GM12878 (cell line): ENCODE data around the gene PIEZO2. TPM values are rescaled to one million over a fixed set of nuclear protein-coding genes. Genes with fewer than 3 reads are reported as not detected.

Experiments
- ASH2L ChIP-seq: fragments of 300-600, 200-600 bp; sonication (generic); IDR thresholded peaks from 2 replicates; pipeline ENCODE4 v1.6.1; 2017; ENCODE audit warnings: low read depth, mild to moderate bottlenecking, borderline replicate concordance
- ATF7 ChIP-seq: fragments of 450-650 bp; IDR thresholded peaks from 2 replicates; pipeline ENCODE4 v1.6.1; 2016; ENCODE audit warnings: low read depth, mild to moderate bottlenecking
- BCL11A ChIP-seq: IDR thresholded peaks from 2 replicates; pipeline ENCODE4 v1.6.1; 2011; ENCODE audit warnings: low read depth, low read length
- BCLAF1 ChIP-seq: fragments of 450-650 bp; IDR thresholded peaks from 2 replicates; pipeline ENCODE4 v1.6.1; 2017; ENCODE audit warnings: antibody characterized with exemption, mild to moderate bottlenecking, moderate library complexity
- CBX3 ChIP-seq: fragments of 200-600 bp; sonication (generic); IDR thresholded peaks from 2 replicates; pipeline ENCODE4 v1.6.1; 2016; ENCODE audit warnings: low read depth, borderline replicate concordance
- CHD4 ChIP-seq: fragments of 200-600 bp; sonication (generic); IDR thresholded peaks from 2 replicates; pipeline ENCODE4 v1.6.1; 2016; ENCODE audit warnings: mild to moderate bottlenecking
- CUX1 ChIP-seq: IDR thresholded peaks from 2 replicates; pipeline ENCODE4 v1.6.1; 2012; ENCODE audit warnings: improper control_type of control experiment, low read depth, low read length; ENCODE audit not compliant: insufficient replicate concordance
- DPF2 ChIP-seq: fragments of 450-650 bp; IDR thresholded peaks from 2 replicates; pipeline ENCODE4 v1.6.1; 2017; ENCODE audit warnings: mild to moderate bottlenecking
- GABPA ChIP-seq: IDR thresholded peaks from 2 replicates; pipeline ENCODE4 v1.6.1; 2014; ENCODE audit warnings: antibody characterized with exemption, low read depth, mild to moderate bottlenecking, inconsistent platforms
- LARP7 ChIP-seq: fragments of 450-650 bp; IDR thresholded peaks from 2 replicates; pipeline ENCODE4 v1.6.1; 2017; ENCODE audit warnings: mild to moderate bottlenecking
- MLLT1 ChIP-seq: fragments of 450-650 bp; IDR thresholded peaks from 2 replicates; pipeline ENCODE4 v1.6.1; 2016; ENCODE audit warnings: mild to moderate bottlenecking
- MTA2 ChIP-seq: fragments of 450-650 bp; IDR thresholded peaks from 2 replicates; pipeline ENCODE4 v1.6.1; 2016; ENCODE audit warnings: low read depth, mild to moderate bottlenecking, moderate library complexity
- NR2C1 ChIP-seq: fragments of 450-650 bp; IDR thresholded peaks from 2 replicates; pipeline ENCODE4 v1.6.1; 2017; ENCODE audit warnings: antibody characterized with exemption, mild to moderate bottlenecking, moderate library complexity
- NRF1 ChIP-seq: conservative IDR thresholded peaks from 2 replicates; pipeline ENCODE4 v1.6.1; 2011; ENCODE audit warnings: mild to moderate bottlenecking, low read depth, low read length, improper control_type of control experiment
- PML ChIP-seq: IDR thresholded peaks from 2 replicates; pipeline ENCODE4 v1.6.1; 2012; ENCODE audit warnings: low read length, inconsistent platforms
- RAD51 ChIP-seq: fragments of 450-650 bp; IDR thresholded peaks from 2 replicates; pipeline ENCODE4 v1.6.1; 2016; ENCODE audit warnings: moderate library complexity, mild to moderate bottlenecking, inconsistent platforms
- TBL1XR1 ChIP-seq: IDR thresholded peaks from 2 replicates; pipeline ENCODE4 v1.6.1; 2012; ENCODE audit warnings: low read depth, low read length, improper control_type of control experiment
- ZBTB4 ChIP-seq: fragments of 450-650 bp; formaldehyde crosslinking; IDR thresholded peaks from 2 replicates; pipeline ENCODE4 v1.4.0; 2022; ENCODE audit warnings: mild to moderate bottlenecking, moderate library complexity
- polyA plus RNA-seq, 11 experiments: library from polyadenylated mRNA; depleted of rRNA in 4 of 11; unstranded in 6 of 11; stranded (reverse) in 5 of 11; fragments of >200 nt; fragmentation: Nextera tagmentation in 4 of 11; fragmentation: Illumina TruSeq in 1 of 11; extraction: Ambion mirVana in 4 of 11; extraction: Trizol in 1 of 11; gene quantifications; 1 replicate in 1 of 11; 2 replicates in 10 of 11; pipeline versions ENCODE4 v1.2.1 to v1.2.3, GENCODE V29; 2011 to 2016; ENCODE audit warnings: inconsistent platforms in 2 of 11, missing spikeins in 2 of 11, low read depth in 1 of 11
- total RNA-seq, 4 experiments: library from RNA; depleted of rRNA in 3 of 4; stranded (reverse); fragments of >200 nt in 3 of 4; fragmentation: Illumina TruSeq in 1 of 4; extraction: Trizol in 1 of 4; gene quantifications; 2 replicates each; pipeline versions ENCODE4 v1.2.1 to v1.2.3, GENCODE V29; 2013 to 2021

Gene PIEZO2
- total and polyA plus RNA-seq, 10 of the 15 experiments (the other 5 are each of a cell fraction or from before 2014, with no cell fraction given), result 6.7 to 42.3 (median 27.4) TPM

GRCh38 chr18:11081009-11081532, 68.3 kb downstream of the PIEZO2 start (continued):
- TF ChIP-seq TBL1XR1 (no peak), CUX1 (no peak), BCL11A (no peak), DPF2 (peak; percentile 34; the same call in 1 of the 2 replicates), NRF1 (no peak), GABPA (no peak), LARP7 (no peak), RAD51 (no peak), NR2C1 (no peak), ATF7 (no peak), MTA2 (peak; percentile 55; the same call in 1 of the 2 replicates), MLLT1 (no peak), PML (no peak), BCLAF1 (no peak), CHD4 (no peak), CBX3 (no peak), ASH2L (no peak), ZBTB4 (CRISPR knock-in tag) (no peak)
